Measurements from ENCODE around the gene RBM8A.

Gene RBM8A

GRCh38 chr1:145916745-145917144 is 10.5 kb downstream of the RBM8A start:
- DNase-seq (ENCODE audit: low spot score), result no peak

GRCh38 chr1:145912128-145912641 is 15.1 kb downstream of the RBM8A start:
- no peak for DNase-seq (ENCODE audit: low spot score)

- no peak for DNase-seq (ENCODE audit: low spot score)
These were observed 18.6 kb downstream of the RBM8A start for GRCh38 chr1:145908653-145909052.

- no peak for DNase-seq (ENCODE audit: low spot score)
These were observed 20.1 kb downstream of the RBM8A start for GRCh38 chr1:145906954-145907753.

GRCh38 chr1:145901312-145902021 is 25.8 kb downstream of the RBM8A start:
- no peak for DNase-seq (ENCODE audit: low spot score)

GRCh38 chr1:145898756-145899155 is 28.5 kb downstream of the RBM8A start:
- no peak for DNase-seq (ENCODE audit: low spot score)

- no peak for DNase-seq (ENCODE audit: low spot score)
These were observed 29.3 kb downstream of the RBM8A start for GRCh38 chr1:145897969-145898368.

- DNase-seq (ENCODE audit: low spot score), result no peak
These were observed 31.8 kb downstream of the RBM8A start for GRCh38 chr1:145895471-145895870.

- DNase-seq (ENCODE audit: low spot score), result no peak
These were observed 33.8 kb downstream of the RBM8A start for GRCh38 chr1:145893306-145894055.

- DNase-seq (ENCODE audit: low spot score), result no peak
These were observed 34.7 kb downstream of the RBM8A start for GRCh38 chr1:145892486-145893087.

- peak; percentile 86 for DNase-seq (ENCODE audit: low spot score)
These were observed 35.4 kb downstream of the RBM8A start for GRCh38 chr1:145891587-145892485.

- DNase-seq (ENCODE audit: low spot score), result no peak
These were observed 36.1 kb downstream of the RBM8A start for GRCh38 chr1:145891143-145891542.

GRCh38 chr1:145889722-145890121 is 37.6 kb downstream of the RBM8A start:
- DNase-seq (ENCODE audit: low spot score), result no peak

- no peak for DNase-seq (ENCODE audit: low spot score)
These were observed 39.7 kb downstream of the RBM8A start for GRCh38 chr1:145887631-145888030.

GRCh38 chr1:145886816-145887215 is 40.5 kb downstream of the RBM8A start:
- no peak for DNase-seq (ENCODE audit: low spot score)

GRCh38 chr1:145886390-145886789 is 40.9 kb downstream of the RBM8A start:
- no peak for DNase-seq (ENCODE audit: low spot score)

- DNase-seq (ENCODE audit: low spot score), result peak; percentile 88
These were observed 41.5 kb downstream of the RBM8A start, which contains the start of gene ANKRD35 for GRCh38 chr1:145885738-145886287. TSS of gene ANKRD35 (minus strand) at chr1:145885866. CDS start at chr1:145885758, 108 bp downstream.

GRCh38 chr1:145884675-145885074 is 42.6 kb downstream of the RBM8A start:
- DNase-seq (ENCODE audit: low spot score), result no peak

- no peak for DNase-seq (ENCODE audit: low spot score)
These were observed 47.5 kb downstream of the RBM8A start for GRCh38 chr1:145879775-145880174.

- DNase-seq (ENCODE audit: low spot score), result no peak
These were observed 48.6 kb downstream of the RBM8A start for GRCh38 chr1:145878724-145879123.
